Skeletal muscle satellite cell (primary cell): ENCODE data around the gene WWC1.

Experiments used
- H3K27me3 ChIP-seq: 2 replicates; pipeline ENCODE4 v1.7.0; 2013; ENCODE audit warnings: low read length; ENCODE audit not compliant: control insufficient read depth, insufficient read depth
- H3K36me3 ChIP-seq: 2 replicates; pipeline ENCODE4 v1.7.0; 2013; ENCODE audit warnings: mild to moderate bottlenecking, control low read depth, low read length; ENCODE audit not compliant: insufficient read depth
- H3K4me1 ChIP-seq: 2 replicates; pipeline ENCODE4 v1.7.0; 2013; ENCODE audit warnings: low read length; ENCODE audit not compliant: control insufficient read depth, insufficient read depth
- H3K4me2 ChIP-seq: 2 replicates; pipeline ENCODE4 v1.7.0; 2013; ENCODE audit warnings: mild to moderate bottlenecking, low read length
- H3K4me3 ChIP-seq: 2 replicates; pipeline ENCODE4 v1.7.0; 2013; ENCODE audit warnings: low read length
- H3K9ac ChIP-seq: 2 replicates; pipeline ENCODE4 v1.7.0; 2013; ENCODE audit warnings: mild to moderate bottlenecking, low read depth, low read length, moderate library complexity
- H3K9me3 ChIP-seq: replicated peaks from 2 replicates; pipeline ENCODE4 v1.7.0; 2013; ENCODE audit warnings: mild to moderate bottlenecking, control low read depth, low read length

The WWC1 gene

DNA sequence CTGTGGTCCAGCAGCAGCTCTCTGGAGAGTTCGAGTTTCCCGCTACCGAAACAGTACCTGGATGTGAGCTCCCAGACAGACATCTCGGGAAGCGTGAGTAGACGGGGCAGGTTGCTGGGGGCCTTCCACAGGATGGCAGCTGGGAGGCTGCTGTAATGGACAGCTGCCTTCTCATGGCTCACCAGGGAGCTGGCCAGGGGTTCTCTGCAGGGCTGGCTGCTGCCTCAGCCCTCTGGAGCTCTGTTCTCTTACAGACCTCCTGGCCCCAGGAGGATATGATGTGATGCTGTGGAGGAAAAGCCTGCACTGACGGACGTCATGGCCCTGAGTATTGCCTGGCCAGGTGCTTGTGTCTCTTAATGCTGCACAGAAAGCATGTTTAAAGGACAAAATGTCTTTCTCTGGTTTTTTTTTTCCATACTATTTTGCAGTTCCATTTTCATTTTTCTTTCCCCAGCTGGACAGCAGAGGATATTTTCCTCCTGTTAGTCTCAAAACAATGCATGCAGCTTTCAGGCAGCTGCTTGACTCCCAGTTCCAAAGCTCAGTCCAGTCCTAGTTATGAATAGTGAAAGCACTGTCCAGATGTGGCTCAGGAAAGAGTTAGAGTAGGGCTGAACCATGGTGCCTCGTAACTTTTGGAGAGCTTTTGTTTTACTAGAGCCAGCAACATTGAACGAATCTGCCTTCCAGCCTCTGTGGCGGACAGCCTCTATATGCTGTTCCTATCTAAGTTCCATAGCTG lies 117.3 kb downstream of the WWC1 start:
- Histone ChIP-seq H3K4me3 (no peak overlapping the region), H3K4me2 (peak overlapping the region; percentile 83)

DNA sequence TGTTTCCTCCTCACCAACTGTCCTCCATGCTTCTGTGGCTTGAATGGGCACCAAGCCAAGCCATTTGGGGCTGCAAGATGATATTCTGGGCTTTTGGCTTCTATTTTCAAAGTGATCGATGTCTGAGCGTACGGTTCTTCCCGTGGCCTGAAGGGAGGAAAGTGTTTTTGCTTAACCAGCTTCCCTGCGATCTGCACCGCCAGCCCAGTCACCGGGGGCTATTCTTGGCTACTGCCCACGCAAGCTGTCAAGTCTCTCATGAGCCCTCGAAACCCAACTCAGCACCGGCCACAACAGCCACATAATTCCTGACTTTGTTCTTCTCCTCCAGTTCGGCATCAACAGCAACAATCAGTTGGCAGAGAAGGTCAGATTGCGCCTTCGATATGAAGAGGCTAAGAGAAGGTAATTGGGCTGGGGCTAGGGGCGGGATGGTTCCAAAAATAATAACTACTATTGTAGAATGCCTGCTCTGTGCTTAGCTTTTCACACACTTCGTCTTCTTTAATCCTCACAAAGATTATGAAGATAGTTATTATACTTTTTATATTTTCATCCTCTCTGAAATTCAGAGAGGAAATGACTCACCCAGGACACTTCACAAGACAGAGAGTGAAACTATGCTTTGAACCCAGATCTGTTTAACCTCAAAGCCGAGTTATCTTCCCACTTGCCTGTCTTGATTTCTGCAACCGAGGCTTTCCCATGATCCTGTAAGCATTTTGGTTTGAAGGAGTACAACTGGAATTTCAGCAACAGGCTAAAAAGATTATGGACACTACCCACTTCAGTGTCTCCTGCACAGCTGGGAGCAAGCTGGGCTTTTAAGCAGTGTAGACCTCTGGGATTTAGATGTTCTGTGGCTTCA lies 118.4 kb downstream of the WWC1 start:
- Histone ChIP-seq H3K4me2 (peak overlapping the region; percentile 83), H3K4me1 (peaks cover 27% of the 10 kb centered on the region), H3K9ac (peak overlapping the region; percentile 62), H3K9me3 (no peaks in the 10 kb centered on the region), H3K4me3 (peak overlapping the region; percentile 60), H3K27me3 (no peaks in the 10 kb centered on the region), H3K36me3 (no peaks in the 10 kb centered on the region)

More for the DNA sequence above, 117.3 kb downstream of the WWC1 start:
- no peaks in the 10 kb centered on the region for H3K36me3 ChIP-seq
- H3K27me3 ChIP-seq = no peaks in the 10 kb centered on the region
- H3K4me1 ChIP-seq = peaks cover 38% of the 10 kb centered on the region
- no peak overlapping the region for H3K9ac ChIP-seq
- H3K9me3 ChIP-seq = no peaks in the 10 kb centered on the region

DNA sequence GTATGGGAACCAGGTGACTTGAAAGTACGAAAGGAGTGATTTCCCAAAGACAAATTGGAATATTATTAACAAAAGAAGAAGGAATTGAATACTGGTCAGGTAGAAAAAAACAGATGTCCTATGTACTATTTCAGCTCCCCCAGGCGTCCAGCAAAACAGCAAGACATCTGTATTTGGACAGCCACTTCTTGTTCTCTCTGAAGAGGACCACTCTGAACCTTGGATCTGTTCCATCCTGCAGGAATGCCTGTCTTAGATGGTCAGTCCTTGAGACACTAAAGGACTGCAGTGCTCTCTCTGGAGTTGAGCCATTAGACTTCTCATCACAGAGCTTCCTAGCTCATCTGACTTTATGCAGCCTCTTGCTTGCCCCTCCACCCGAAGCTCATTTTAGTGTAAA lies 120.4 kb downstream of the WWC1 start:
- no peak overlapping the region for H3K4me2 ChIP-seq
- no peaks in the 10 kb centered on the region for H3K27me3 ChIP-seq
- H3K9me3 ChIP-seq = no peaks in the 10 kb centered on the region
- peaks cover 22% of the 10 kb centered on the region for H3K4me1 ChIP-seq
- no peak overlapping the region for H3K4me3 ChIP-seq
- H3K36me3 ChIP-seq = no peaks in the 10 kb centered on the region
- no peak overlapping the region for H3K9ac ChIP-seq

DNA sequence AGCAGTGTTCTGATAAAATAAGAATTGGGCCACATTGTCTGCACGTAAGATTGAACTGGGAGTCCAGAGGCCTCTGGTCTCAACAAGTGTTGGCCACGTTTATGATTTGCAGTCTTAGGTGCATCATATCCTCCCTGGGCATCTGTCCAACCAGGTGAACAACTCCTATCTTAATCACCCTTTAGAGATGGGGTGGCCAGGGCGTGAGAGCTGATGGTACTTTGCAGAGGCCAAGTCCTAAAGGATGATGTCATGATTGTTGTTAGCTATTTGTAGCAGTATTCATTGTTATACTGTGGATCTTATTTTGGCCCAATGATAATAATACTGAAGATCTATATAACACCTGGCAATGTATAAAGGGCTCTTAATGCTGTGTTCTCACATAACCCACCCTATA lies 121.6 kb downstream of the WWC1 start:
- Histone ChIP-seq H3K36me3 (no peaks in the 10 kb centered on the region), H3K9me3 (no peaks in the 10 kb centered on the region), H3K27me3 (no peaks in the 10 kb centered on the region), H3K4me1 (peaks cover 28% of the 10 kb centered on the region), H3K9ac (no peak overlapping the region), H3K4me3 (no peak overlapping the region), H3K4me2 (no peak overlapping the region)

DNA sequence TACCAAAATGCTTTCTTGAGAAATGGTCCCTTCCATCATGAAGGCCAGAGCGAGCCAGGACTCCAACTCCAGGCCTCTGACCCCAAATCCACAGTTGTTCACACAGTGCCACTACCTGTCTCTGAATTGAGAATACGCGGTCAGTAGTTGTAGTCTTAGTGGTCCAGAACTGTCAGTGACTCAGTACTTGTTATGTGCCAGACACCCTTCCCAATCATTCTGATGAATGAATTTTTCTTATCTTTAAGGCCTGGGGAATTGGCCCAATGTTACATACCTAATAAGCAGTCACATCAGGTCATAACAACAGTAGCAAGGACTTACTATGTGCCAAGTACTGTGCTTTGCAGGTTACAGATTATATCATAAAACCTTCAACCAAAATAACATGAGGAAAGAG lies 122.2 kb downstream of the WWC1 start:
- H3K36me3 ChIP-seq = no peaks in the 10 kb centered on the region
- no peaks in the 10 kb centered on the region for H3K9me3 ChIP-seq
- H3K4me2 ChIP-seq = no peak overlapping the region
- H3K4me1 ChIP-seq = peaks cover 32% of the 10 kb centered on the region
- no peaks in the 10 kb centered on the region for H3K27me3 ChIP-seq
- H3K9ac ChIP-seq = no peak overlapping the region
- no peak overlapping the region for H3K4me3 ChIP-seq

DNA sequence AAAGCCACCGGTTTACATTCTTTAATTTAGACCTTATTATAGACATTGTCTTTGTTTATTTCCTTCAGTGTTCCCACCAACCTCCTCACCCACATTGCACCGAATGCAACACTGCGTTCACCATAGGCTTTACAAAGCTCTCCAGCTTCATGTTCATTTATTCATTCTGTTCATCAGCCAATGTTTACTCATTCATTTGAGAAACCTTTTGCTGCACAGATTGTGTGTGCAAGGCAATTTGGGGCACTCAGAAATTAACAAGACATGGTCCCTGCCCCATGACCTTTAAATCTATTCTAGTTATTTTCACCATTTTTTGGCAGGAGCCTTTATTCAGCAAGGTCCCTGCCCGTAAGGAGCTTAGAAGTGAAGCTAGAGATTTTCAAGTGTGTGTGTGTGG lies 124.0 kb downstream of the WWC1 start:
- no peaks in the 10 kb centered on the region for H3K9me3 ChIP-seq
- no peak overlapping the region for H3K4me3 ChIP-seq
- no peak overlapping the region for H3K9ac ChIP-seq
- no peaks in the 10 kb centered on the region for H3K36me3 ChIP-seq
- H3K4me1 ChIP-seq = peaks cover 14% of the 10 kb centered on the region
- no peak overlapping the region for H3K4me2 ChIP-seq
- H3K27me3 ChIP-seq = no peaks in the 10 kb centered on the region

DNA sequence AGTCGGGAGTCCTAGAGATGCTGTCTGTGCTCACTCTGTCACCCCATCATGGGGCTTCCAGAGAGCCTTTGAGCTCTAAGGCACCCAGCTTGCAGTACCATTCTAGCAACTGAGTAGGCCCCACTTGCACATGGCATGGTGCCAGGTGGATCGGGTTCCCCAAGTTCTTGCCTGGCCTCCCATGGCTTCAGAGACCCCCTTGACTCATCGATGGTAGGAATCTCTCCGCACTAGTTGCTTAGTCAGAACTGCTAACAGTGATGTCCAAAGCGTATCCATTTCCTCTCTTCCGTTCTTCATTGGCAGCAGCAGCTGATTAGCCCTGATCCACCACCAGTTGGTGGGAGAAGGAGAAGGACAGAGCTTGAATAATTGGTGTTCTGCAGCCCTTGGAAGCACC lies 124.5 kb downstream of the WWC1 start:
- Histone ChIP-seq H3K4me1 (peaks cover 11% of the 10 kb centered on the region), H3K36me3 (no peaks in the 10 kb centered on the region), H3K4me2 (no peak overlapping the region), H3K4me3 (no peak overlapping the region), H3K9ac (no peak overlapping the region), H3K9me3 (no peaks in the 10 kb centered on the region), H3K27me3 (no peaks in the 10 kb centered on the region)

DNA sequence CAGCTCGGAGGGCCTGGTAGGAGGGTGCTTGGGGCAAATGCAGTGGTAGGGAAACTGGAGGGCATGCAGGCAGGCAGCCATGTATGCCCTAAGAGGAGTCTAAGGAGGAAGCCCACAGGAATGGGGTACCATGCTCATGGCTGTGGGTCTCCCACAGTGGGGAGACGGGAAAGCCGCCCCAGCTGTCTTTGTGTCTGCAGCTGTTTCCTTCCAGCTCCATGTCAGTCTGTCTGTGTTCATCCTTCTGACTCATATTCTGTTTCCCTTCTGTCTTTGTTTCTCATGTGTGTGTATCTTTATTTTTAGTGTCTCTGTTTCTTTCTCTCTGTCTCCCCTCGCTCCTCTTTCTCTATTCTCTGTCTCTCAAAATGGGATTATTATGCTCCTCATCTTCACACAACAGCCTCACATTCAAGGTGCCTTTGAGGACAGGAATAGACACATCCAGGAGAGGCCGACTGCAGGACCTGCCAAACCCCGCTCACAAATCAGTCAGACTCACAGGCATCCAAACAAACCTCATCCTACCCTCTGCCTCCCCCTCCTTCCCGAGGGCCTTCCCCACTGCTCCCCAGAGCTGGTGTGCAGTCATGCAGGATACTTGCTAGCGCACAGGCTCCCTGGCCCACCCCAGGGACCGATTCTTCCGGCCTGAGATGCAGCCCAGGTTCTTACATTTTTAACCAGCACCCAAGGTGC lies 126.4 kb downstream of the WWC1 start:
- H3K4me2 ChIP-seq = peak overlapping the region; percentile 66
- no peaks in the 10 kb centered on the region for H3K9me3 ChIP-seq
- peak overlapping the region; percentile 46 for H3K4me3 ChIP-seq
- peak overlapping the region; percentile 40 for H3K9ac ChIP-seq
- H3K27me3 ChIP-seq = no peaks in the 10 kb centered on the region
- H3K36me3 ChIP-seq = no peaks in the 10 kb centered on the region
- peaks cover 11% of the 10 kb centered on the region for H3K4me1 ChIP-seq

DNA sequence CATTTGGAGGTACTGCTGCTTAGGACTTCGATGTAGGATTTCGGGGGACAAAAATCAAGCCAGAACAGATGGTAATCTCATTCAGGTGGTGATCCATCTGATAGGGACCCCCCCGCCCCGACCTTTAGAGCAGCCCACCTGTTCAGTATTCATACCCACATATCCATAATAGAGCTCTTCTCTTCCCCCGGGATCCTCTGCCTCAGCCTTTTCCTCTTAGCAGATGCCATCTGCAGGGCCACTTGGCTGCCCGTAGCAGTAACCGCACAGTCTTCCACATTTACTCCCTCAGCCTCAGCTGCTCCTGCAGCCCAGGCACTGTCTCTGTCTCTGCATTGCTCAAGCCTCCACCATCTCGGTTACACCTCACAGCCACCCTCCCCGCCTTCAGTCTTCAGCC lies 129.0 kb downstream of the WWC1 start:
- H3K9ac ChIP-seq = no peak overlapping the region
- no peak overlapping the region for H3K4me3 ChIP-seq
- H3K4me2 ChIP-seq = no peak overlapping the region
- no peaks in the 10 kb centered on the region for H3K36me3 ChIP-seq
- H3K27me3 ChIP-seq = no peaks in the 10 kb centered on the region
- H3K4me1 ChIP-seq = peaks cover 11% of the 10 kb centered on the region
- no peaks in the 10 kb centered on the region for H3K9me3 ChIP-seq

DNA sequence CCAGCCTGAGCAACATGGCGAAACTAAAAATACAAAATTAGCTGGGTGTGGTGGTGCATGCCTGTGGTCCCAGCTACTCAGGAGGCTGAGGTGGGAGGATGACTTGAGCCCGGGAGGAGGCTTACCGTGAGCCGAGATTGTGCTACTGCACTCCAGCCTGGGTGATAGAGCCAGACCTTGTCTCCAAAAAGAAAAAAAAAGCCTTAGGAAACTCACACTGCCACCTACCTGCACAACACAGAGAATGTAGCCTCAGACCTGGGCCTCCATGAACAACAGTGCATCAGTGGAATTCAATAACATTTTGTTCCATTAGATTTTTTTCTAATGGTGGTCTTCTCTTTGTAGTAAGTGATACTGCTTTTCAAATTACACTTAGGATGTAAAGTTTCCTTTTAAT lies 131.0 kb downstream of the WWC1 start:
- Histone ChIP-seq H3K4me3 (no peak overlapping the region), H3K9ac (no peak overlapping the region), H3K27me3 (no peaks in the 10 kb centered on the region), H3K36me3 (no peaks in the 10 kb centered on the region), H3K9me3 (no peaks in the 10 kb centered on the region), H3K4me2 (no peak overlapping the region), H3K4me1 (peaks cover 10% of the 10 kb centered on the region)

DNA sequence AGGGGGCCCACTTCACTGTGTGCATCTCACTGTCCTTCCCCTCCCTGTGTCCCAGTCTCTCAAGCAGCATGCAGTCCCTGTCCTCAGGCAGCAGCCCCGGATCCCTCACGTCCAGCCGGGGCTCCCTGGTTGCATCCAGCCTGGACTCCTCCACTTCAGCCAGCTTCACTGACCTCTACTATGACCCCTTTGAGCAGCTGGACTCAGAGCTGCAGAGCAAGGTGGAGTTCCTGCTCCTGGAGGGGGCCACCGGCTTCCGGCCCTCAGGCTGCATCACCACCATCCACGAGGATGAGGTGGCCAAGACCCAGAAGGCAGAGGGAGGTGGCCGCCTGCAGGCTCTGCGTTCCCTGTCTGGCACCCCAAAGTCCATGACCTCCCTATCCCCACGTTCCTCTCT lies 132.0 kb downstream of the WWC1 start:
- peaks cover 1% of the 10 kb centered on the region for H3K4me1 ChIP-seq
- no peak overlapping the region for H3K9ac ChIP-seq
- no peaks in the 10 kb centered on the region for H3K36me3 ChIP-seq
- no peaks in the 10 kb centered on the region for H3K27me3 ChIP-seq
- H3K4me3 ChIP-seq = no peak overlapping the region
- H3K9me3 ChIP-seq = no peaks in the 10 kb centered on the region
- no peak overlapping the region for H3K4me2 ChIP-seq
